Measurements from ENCODE around the gene SCN9A. TPM values are rescaled to one million over a fixed set of nuclear protein-coding genes. Genes with fewer than 3 reads are reported as not detected.

Gene SCN9A
- total and polyA plus RNA-seq, 10 of the 15 experiments (the other 5 are each of a cell fraction or from before 2014, with no cell fraction given): 0.04 to 0.08 (median 0.08) TPM; not detected in 7

GRCh38 chr2:166343467-166343866, 32.3 kb downstream of the SCN9A start:
- Histone ChIP-seq H3K9ac (ENCODE audit: control insufficient read depth, insufficient read depth, low read length) (no peak overlapping the region), H3K27me3 (replicated peaks in 1 of 2; ENCODE audit: control insufficient read depth in 2 of 2, insufficient read depth in 2 of 2, low read length in 1 of 2) (no peaks in the 10 kb centered on the region), H2AFZ (ENCODE audit: control insufficient read depth, low read depth, low read length) (no peak overlapping the region), H4K20me1 (ENCODE audit: control insufficient read depth, insufficient read depth) (no peaks in the 10 kb centered on the region), H3K27ac (ENCODE audit: control insufficient read depth, insufficient read depth) (no peak overlapping the region), H3K4me3 (no peak overlapping the region), H3K4me1 (ENCODE audit: control insufficient read depth, insufficient read depth, low read length) (no peaks in the 10 kb centered on the region), H3K9me3 (replicated peaks; ENCODE audit: control insufficient read depth, insufficient read depth, low read length) (no peaks in the 10 kb centered on the region), H3K79me2 (ENCODE audit: control insufficient read depth, insufficient read depth, low read length) (no peaks in the 10 kb centered on the region), H3K4me2 (ENCODE audit: control insufficient read depth, insufficient read depth) (no peak overlapping the region), H3K36me3 (ENCODE audit: control insufficient read depth in 2 of 2, insufficient read depth in 2 of 2, low read length in 1 of 2) (no peaks in the 10 kb centered on the region)
- in situ Hi-C loops (cut with MboI) (no loop called here), intact Hi-C loops (cut with micrococcal nuclease; ENCODE audit: unreplicated experiment) (no loop called here)
- ChIA-PET POLR2A (no interaction called here), CTCF (no interaction called here), SMC1A (ENCODE audit: uncharacterized antibody, unreplicated experiment) (no interaction called here), RAD21 (ENCODE audit: unreplicated experiment) (no interaction called here)
- 0% methylated on average over 2 of the region's 2 CpGs for WGBS (ENCODE audit: insufficient coverage, insufficient replicate concordance, low lambda C conversion rate, missing lambda C conversion rate)
- no peak for ATAC-seq
- FAIRE-seq: no peak
- BruUV-seq (replicated peaks): no TSS peak
- TF ChIP-seq, protein P1, sequence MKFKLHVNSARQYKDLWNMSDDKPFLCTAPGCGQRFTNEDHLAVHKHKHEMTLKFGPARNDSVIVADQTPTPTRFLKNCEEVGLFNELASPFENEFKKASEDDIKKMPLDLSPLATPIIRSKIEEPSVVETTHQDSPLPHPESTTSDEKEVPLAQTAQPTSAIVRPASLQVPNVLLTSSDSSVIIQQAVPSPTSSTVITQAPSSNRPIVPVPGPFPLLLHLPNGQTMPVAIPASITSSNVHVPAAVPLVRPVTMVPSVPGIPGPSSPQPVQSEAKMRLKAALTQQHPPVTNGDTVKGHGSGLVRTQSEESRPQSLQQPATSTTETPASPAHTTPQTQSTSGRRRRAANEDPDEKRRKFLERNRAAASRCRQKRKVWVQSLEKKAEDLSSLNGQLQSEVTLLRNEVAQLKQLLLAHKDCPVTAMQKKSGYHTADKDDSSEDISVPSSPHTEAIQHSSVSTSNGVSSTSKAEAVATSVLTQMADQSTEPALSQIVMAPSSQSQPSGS (IDR thresholded peaks at IDR 0.05; ENCODE audit: low read length): no peak
- TF ChIP-seq LARP7 (IDR thresholded peaks at IDR 0.05) (no peak), SUZ12 (IDR thresholded peaks at IDR 0.05; ENCODE audit: unreplicated experiment) (no peak), ZNF274 (IDR thresholded peaks at IDR 0.05; ENCODE audit: insufficient read depth, insufficient read length) (no peak), SREBF1 (IDR thresholded peaks at IDR 0.05; ENCODE audit: low read length) (no peak), CHD1 (IDR thresholded peaks at IDR 0.05; ENCODE audit: low read depth, low read length) (no peak), CBX3 (IDR thresholded peaks at IDR 0.05; ENCODE audit: borderline replicate concordance, low read depth) (no peak), RAD21 (IDR thresholded peaks at IDR 0.05; ENCODE audit: insufficient read depth, low read depth, low read length) (no peak), PAX5 (IDR thresholded peaks at IDR 0.05; ENCODE audit: borderline replicate concordance, low read depth, low read length) (no peak), ASH2L (IDR thresholded peaks at IDR 0.05; ENCODE audit: borderline replicate concordance, low read depth) (no peak), NFIC (IDR thresholded peaks at IDR 0.05; ENCODE audit: low read depth, low read length) (no peak), CEBPB (IDR thresholded peaks at IDR 0.05; ENCODE audit: borderline replicate concordance in 1 of 2, low read depth in 2 of 2, low read length in 2 of 2) (no peak), EGR1 (IDR thresholded peaks at IDR 0.05; ENCODE audit: borderline replicate concordance in 1 of 2, low read depth in 2 of 2, low read length in 2 of 2) (no peak), ZNF384 (IDR thresholded peaks at IDR 0.05; ENCODE audit: borderline replicate concordance, low read depth, low read length) (no peak), ETV6 (conservative IDR thresholded peaks at IDR 0.05 in 1 of 2, IDR thresholded peaks at IDR 0.05 in 1 of 2; ENCODE audit: borderline replicate concordance in 1 of 2, low read depth in 1 of 2) (no peak), MTA3 (IDR thresholded peaks at IDR 0.05; ENCODE audit: borderline replicate concordance, low read length) (no peak), JUNB (IDR thresholded peaks at IDR 0.05) (no peak), CREM (IDR thresholded peaks at IDR 0.05; ENCODE audit: low read depth) (no peak)
- TF ChIP-seq, protein P2, sequence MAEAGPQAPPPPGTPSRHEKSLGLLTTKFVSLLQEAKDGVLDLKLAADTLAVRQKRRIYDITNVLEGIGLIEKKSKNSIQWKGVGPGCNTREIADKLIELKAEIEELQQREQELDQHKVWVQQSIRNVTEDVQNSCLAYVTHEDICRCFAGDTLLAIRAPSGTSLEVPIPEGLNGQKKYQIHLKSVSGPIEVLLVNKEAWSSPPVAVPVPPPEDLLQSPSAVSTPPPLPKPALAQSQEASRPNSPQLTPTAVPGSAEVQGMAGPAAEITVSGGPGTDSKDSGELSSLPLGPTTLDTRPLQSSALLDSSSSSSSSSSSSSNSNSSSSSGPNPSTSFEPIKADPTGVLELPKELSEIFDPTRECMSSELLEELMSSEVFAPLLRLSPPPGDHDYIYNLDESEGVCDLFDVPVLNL (IDR thresholded peaks at IDR 0.05; ENCODE audit: low read depth, low read length): no peak
- no peak for DNase-seq (ENCODE audit: low read depth, low spot score)

Measured in GM12878 (cell line).